ENCODE measurements around the gene DPH7.
"Not testable (repeated sequence)": the region's sequence is repeated elsewhere in the genome, so short reads cannot be mapped to it uniquely, and the experiment has no call there.

DPH7 gene

DNA sequence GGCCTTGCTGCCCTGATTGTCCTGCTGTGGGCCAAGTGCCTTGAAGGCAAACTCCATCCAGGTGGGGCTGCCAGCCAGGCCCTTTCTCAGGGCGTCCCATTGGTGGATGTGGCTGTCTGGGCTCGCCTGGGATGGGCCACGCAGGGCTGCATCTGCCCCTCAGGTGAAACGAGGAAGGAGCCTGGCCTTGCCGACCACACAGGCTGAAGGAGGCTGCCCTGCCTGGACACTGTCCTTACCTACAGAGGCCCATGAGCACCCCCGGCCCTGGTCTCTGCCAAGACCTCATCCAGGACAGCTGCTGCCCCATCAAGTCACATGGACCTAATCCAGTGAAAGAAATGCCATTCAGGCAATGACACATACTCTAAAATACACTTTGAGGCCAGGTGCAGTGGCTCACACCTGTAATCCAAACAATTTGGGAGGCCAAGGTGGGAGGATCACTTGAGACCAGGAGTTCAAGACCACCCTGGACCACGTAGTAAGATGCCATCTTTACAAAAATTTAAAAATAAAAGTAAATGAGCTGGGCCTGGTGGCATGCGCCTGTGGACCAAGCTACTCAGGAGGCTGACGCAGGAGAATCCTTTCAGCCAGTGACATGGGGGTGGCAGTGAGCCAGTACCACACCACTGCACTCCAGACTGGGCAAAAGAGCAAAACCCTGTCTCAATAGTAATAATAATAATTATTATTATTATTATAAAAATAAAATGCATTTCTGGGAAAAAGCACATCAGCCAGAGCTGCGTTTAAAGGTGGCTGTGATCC, 62.4 kb downstream of the DPH7 start:
- no peak for DNase-seq

DNA sequence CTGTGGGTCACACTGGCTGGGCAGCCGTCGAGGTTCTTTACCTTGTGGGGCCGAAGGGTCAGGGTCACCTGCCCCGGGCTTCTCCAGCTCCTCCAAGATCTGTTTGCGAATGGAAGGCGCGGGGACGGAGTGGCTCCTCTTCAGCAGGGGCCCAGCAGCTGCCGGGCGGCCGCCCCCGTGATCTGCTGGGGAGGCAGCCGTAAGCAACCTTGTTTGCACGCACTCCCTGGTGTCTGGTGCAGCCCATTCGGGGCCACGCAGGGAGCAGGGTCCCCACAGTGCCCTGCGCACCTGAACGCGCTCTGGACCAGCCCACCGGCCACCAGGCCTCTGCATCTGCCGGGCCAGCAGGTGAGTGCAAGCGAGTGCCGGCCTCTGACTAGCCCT, 63.4 kb downstream of the DPH7 start:
- DNase-seq: no peak

DNA sequence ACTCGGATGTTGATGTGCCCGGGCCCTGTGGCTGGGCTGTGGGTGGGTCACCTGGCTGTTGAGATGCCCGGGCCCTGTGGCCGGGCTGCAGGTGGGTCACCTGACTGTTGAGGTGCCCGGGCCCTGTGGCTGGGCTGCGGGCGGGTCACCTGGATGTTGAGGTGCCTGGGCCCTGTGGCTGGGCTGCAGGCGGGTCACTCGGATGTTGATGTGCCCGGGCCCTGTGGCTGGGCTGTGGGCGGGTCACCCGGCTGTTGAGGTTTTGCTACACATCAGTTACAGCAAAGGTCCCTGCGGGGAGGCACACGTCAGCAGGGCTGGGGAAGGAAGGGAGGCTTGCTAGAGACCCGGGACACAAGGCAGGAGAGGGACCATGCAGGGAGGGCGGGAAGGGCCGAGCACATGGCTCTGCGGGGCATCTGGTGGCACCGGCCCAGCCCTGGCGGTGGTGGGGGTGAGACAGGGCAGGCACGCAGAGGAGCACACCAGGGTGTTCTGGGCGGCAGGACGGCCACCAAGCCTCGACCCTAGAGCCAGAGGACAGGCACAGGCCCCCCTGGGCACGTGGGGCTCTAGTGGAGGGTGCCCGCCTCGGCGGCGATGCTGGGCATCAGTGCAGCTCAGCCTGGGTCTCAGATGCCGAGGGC, 63.9 kb downstream of the DPH7 start:
- no peak for DNase-seq

DNA sequence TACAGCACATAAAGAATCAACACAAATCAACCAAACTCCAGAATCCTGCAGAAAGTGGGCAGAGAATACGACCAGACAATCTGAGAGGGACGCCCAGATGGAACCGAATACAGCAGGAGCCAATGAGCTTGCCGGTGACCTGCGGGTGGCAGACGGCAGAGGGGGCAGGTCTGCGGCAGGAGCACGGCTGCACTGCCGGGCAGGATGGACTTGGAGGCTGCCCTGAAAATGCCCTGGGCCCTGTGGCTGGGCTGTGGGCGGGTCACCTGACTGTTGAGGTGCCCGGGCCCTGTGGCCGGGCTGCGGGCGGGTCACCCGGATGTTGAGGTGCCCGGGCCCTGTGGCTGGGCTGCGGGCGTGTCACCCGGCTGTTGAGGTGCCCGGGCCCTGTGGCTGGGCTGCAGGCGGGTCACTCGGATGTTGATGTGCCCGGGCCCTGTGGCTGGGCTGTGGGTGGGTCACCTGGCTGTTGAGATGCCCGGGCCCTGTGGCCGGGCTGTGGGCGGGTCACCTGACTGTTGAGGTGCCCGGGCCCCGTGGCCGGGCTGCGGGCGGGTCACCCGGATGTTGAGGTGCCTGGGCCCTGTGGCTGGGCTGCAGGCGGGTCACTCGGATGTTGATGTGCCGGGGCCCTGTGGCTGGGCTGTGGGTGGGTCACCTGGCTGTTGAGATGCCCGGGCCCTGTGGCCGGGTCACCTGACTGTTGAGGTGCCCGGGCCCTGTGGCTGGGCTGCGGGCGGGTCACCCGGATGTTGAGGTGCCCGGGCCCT, 64.7 kb downstream of the DPH7 start:
- not testable (repeated sequence) for DNase-seq

DNA sequence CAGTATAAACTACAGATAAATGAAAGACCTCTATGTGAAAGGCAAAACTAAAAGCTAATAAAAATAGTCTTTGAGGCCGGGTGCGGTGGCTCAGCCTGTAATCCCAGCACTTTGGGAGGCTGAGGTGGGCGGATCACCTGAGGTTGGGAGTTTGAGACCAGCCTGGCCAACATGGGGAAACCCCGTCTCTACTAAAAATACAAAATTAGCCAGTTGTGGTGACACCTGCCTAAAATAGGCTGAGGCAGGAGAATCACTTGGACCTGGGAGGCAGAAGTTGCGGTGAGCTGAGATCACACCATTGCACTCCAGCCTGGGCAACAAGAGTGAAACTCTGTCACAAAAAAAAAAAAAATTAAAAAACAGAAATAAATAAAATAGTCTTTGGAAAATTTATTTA, 65.6 kb downstream of the DPH7 start:
- not testable (repeated sequence) for DNase-seq

DNA sequence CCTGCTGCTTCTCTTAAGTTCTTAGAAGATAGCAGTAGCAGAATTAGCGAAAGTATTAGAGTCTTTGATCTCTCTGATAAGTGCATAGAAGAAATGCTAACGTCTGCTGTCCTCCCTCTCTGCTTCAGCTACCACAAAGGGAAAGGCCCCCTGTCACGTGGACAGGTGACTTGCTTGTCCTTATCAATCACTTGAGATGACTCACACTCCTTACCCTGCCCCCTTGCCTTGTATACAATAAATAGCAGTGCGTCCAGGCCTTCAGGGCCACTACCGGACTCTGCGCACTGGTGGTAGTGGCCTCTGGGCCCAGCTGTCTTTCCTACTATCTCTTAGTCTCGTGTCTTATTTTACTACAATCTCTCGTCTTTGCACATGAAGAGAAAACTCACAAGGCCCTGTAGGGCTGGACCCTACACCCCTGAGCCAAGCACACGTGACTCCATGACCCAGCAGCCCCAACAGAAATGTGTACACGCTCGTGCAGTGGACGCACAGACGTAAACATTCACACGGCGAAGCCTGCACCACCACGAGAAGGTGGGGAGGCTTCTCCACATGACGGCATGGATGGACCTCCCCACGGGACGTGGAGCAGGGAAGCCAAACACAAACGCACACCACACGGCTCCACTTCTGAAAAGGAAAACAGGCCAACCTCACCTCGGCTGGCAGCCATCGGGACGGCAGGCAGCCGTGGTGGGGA, 66.8 kb downstream of the DPH7 start:
- no peak for DNase-seq

DNA sequence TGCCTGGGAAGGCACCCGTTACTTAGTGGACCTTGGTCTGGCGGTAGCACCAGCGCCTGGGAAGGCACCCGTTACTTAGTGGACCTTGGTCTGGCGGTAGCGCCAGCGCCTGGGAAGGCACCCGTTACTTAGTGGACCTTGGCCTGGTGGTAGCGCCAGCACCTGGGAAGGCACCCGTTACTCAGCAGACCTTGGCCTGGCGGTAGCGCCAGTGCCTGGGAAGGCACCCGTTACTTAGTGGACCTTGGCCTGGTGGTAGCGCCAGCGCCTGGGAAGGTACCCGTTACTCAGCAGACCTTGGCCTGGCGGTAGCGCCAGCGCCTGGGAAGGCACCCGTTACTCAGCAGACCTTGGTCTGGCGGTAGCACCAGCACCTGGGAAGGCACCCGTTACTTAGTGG, 67.6 kb downstream of the DPH7 start:
- DNase-seq: not testable (repeated sequence)

DNA sequence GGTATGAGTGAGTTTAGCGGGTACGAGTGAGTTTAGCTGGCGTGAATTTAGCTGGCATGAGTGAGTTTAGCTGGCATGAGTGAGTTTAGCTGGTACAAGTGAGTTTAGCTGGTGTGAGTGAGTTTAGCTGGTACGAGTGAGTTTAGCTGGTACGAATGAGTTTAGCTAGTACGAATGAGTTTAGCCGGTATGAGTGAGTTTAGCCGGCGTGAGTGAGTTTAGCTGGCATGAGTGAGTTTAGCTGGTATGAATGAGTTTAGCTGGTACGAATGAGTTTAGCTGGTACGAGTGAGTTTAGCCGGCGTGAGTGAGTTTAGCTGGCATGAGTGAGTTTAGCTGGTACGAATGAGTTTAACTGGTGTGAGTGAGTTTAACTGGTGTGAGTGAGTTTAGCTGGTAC, 69.5 kb downstream of the DPH7 start:
- DNase-seq: no peak

DNA sequence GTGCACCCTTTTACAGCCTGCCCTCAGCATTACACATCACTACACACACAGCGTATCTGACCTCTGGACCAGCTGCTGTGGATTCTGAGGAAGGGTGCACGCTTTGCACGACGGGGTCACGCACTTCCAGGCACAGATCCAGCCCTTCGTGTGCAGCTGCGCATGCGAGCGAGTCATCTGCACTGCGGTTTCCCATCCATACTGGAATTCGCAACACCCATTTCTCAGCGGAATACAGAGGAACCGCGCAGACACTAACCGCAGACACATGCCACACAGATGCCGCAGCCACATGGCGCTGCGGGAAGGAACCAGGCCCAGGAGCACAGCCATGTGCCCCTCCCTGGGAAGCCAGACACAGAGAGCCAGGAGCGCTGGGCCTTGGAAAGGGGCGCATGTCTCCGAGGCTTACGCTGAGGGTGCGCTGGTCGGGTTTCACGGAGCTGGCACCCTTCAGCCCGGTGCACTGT, 72.0 kb downstream of the DPH7 start:
- no peak for DNase-seq

DNA sequence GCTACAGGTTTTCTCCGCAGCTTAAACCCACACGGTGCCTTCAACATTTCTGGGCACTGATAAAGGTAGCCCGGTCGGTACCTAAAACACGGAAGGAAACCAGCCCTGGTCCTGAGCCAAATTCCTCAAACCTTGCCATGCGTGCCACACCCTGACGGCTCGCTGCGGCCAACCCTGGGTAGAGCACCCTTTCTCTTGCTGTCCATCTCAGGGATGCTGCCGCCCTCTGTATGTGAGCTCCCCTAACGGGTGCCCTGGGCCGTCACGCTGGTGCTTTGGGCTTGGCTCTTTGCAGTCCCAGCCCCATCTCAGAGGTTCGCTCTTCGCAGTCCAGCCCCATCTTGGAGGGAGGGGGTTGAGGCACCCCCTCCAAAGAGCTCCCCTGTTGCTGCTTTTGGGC, 72.5 kb downstream of the DPH7 start:
- no peak for DNase-seq

DNA sequence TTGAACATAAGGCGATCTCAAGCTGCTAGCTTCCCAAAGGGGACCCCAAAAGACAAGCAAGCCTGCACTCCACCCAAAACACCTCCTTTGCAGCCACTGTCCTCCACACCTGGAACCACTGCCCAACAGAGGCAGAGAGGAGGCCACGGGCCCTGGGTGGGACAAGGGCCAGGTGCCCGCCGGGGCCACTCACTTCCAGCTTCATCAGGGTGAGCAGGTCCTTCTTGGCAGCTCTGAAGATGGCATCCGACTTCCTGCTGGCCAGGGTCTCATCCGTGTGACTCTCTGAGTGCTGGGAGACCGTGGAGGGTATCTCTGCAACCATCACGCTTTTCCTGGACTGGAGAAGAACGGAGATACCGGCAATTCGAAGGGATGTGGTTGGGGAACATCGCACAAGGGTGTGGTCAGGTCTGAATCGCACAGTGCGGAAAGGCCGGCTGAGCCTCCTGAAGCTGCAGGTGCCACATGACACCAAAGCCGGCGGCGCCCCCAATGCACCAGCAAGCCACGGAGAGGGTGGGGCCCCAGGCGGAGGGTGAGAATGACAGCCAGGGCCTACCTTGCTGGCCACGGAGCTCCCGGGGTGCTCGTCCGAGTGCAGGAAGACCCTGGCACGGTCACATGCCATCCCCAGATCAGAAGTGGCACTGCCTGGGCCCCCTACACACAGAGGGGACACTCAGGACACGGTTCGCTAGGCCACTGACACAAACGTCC, 73.1 kb downstream of the DPH7 start:
- DNase-seq: no peak

All from NCI-H226 (cell line).